Uterus (tissue), 2 donors: ENCODE results near the gene ATP8A2.

ENCODE experiments used
- CTCF ChIP-seq, 4 experiments: fragments of 200-600 bp in 2 of 4; fragments of 450-650 bp in 2 of 4; sonication (generic) in 2 of 4; IDR thresholded peaks; one replicate each; pipeline ENCODE4 v1.5.1; 2016 to 2019; ENCODE audit warnings: antibody characterized with exemption in 4 of 4, mild to moderate bottlenecking in 2 of 4, moderate library complexity in 1 of 4
- POLR2A ChIP-seq, 2 donors: fragments of 450-650 bp; IDR thresholded peaks; one replicate each; pipeline ENCODE4 v1.6.1; 2016; ENCODE audit warnings: antibody characterized with exemption in 2 of 2, mild to moderate bottlenecking in 1 of 2, moderate library complexity in 1 of 2

GRCh38 chr13:26025196-26025595 is 653.4 kb downstream of the ATP8A2 start:
- no peak for TF ChIP-seq CTCF (IDR thresholded peaks at IDR 0.05)
- no peak for TF ChIP-seq POLR2A (IDR thresholded peaks at IDR 0.05)
